ENCODE measurements around the gene COQ3. TPM values are rescaled to one million over a fixed set of nuclear protein-coding genes. Genes with fewer than 3 reads are reported as not detected.
A peak's percentile ranks its signal among the peaks of the same experiment; 100 is the strongest.

COQ3 gene
- polyA plus RNA-seq, 1 donor from 2014 or later: 23.0 TPM

DNA sequence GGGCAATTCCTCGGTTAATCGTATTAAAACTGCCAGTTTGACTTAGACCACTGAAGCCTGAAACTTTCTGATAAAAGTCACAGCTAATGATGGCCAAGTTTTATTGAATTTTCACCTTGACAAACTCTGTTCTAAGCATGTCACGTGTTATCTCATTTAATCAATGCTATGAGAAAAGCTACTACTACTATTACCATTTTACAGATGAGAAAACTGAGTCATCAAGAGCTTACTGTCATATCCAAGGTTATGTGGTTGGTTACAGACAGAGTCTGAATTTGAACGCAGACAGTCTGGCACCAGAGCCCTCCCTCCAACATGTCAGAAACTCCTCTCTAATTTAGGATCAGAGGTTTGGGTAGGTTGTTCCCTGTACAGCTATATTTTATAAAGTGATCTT lies 48.8 kb downstream of the COQ3 start:
- peaks cover 46% of the 10 kb centered on the region for H3K79me2 ChIP-seq (replicated peaks; ENCODE audit: insufficient read depth, low read length)
- H3K9ac ChIP-seq (ENCODE audit: low read length): no peak overlapping the region
- H3K9me3 ChIP-seq (ENCODE audit: low read length): no peaks in the 10 kb centered on the region
- H2AFZ ChIP-seq (ENCODE audit: low read depth, low read length): no peak overlapping the region
- H4K20me1 ChIP-seq (ENCODE audit: insufficient read depth): no peaks in the 10 kb centered on the region
- no peaks in the 10 kb centered on the region for H3K27me3 ChIP-seq (ENCODE audit: insufficient read depth, low read depth, low read length)
- H3F3A ChIP-seq (ENCODE audit: insufficient read depth, low read length, poor library complexity, severe bottlenecking): no peaks in the 10 kb centered on the region
- TF ChIP-seq EP300 (conservative IDR thresholded peaks at IDR 0.05; ENCODE audit: poor library complexity, severe bottlenecking) (no peak), TAF1 (IDR thresholded peaks at IDR 0.05; ENCODE audit: low read depth) (no peak), EZH2 (IDR thresholded peaks at IDR 0.05; ENCODE audit: borderline replicate concordance, insufficient read depth, low read length, poor library complexity, severe bottlenecking) (no peak), POLR2AphosphoS5 (IDR thresholded peaks at IDR 0.05) (no peak), RAD21 (conservative IDR thresholded peaks at IDR 0.05) (no peak), MXI1 (conservative IDR thresholded peaks at IDR 0.05; ENCODE audit: poor library complexity, severe bottlenecking) (no peak), SMC3 (conservative IDR thresholded peaks at IDR 0.05; ENCODE audit: poor library complexity) (no peak)
- TF ChIP-seq, protein P1, sequence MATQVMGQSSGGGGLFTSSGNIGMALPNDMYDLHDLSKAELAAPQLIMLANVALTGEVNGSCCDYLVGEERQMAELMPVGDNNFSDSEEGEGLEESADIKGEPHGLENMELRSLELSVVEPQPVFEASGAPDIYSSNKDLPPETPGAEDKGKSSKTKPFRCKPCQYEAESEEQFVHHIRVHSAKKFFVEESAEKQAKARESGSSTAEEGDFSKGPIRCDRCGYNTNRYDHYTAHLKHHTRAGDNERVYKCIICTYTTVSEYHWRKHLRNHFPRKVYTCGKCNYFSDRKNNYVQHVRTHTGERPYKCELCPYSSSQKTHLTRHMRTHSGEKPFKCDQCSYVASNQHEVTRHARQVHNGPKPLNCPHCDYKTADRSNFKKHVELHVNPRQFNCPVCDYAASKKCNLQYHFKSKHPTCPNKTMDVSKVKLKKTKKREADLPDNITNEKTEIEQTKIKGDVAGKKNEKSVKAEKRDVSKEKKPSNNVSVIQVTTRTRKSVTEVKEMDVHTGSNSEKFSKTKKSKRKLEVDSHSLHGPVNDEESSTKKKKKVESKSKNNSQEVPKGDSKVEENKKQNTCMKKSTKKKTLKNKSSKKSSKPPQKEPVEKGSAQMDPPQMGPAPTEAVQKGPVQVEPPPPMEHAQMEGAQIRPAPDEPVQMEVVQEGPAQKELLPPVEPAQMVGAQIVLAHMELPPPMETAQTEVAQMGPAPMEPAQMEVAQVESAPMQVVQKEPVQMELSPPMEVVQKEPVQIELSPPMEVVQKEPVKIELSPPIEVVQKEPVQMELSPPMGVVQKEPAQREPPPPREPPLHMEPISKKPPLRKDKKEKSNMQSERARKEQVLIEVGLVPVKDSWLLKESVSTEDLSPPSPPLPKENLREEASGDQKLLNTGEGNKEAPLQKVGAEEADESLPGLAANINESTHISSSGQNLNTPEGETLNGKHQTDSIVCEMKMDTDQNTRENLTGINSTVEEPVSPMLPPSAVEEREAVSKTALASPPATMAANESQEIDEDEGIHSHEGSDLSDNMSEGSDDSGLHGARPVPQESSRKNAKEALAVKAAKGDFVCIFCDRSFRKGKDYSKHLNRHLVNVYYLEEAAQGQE (IDR thresholded peaks at IDR 0.05; ENCODE audit: borderline replicate concordance): no peak
- TF ChIP-seq, protein P2, sequence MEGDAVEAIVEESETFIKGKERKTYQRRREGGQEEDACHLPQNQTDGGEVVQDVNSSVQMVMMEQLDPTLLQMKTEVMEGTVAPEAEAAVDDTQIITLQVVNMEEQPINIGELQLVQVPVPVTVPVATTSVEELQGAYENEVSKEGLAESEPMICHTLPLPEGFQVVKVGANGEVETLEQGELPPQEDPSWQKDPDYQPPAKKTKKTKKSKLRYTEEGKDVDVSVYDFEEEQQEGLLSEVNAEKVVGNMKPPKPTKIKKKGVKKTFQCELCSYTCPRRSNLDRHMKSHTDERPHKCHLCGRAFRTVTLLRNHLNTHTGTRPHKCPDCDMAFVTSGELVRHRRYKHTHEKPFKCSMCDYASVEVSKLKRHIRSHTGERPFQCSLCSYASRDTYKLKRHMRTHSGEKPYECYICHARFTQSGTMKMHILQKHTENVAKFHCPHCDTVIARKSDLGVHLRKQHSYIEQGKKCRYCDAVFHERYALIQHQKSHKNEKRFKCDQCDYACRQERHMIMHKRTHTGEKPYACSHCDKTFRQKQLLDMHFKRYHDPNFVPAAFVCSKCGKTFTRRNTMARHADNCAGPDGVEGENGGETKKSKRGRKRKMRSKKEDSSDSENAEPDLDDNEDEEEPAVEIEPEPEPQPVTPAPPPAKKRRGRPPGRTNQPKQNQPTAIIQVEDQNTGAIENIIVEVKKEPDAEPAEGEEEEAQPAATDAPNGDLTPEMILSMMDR (IDR thresholded peaks at IDR 0.05; ENCODE audit: poor library complexity, severe bottlenecking): no peak
- no peaks in the 10 kb centered on the region for H3K36me3 ChIP-seq (ENCODE audit: insufficient read depth, low read length)
- H3K4me3 ChIP-seq (ENCODE audit: low read length): peak overlapping the region; percentile 96
- no peak overlapping the region for H3K27ac ChIP-seq (ENCODE audit: low read length)
- H3K9me2 ChIP-seq (ENCODE audit: insufficient read depth, low read length): no peaks in the 10 kb centered on the region
- H3K4me2 ChIP-seq (ENCODE audit: low read length): no peak overlapping the region

DNA sequence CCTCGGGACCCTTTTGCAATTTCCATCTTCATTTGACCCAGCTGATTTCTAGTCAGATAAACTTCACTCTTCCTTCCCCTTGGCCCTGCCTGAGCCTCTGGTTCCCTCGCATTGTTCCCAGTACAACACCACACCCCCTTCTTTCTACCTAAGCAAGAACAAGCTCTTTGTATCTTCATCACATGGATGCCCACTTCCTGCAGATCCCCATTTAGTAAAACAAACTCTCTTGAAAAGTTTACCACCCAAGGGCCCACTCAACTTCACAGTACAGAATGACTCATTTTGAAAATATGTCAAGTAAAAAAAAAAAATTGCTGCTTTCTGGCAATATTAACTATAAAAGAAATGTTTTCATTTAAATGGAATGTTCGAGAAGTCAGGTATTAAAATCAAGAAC lies 49.7 kb downstream of the COQ3 start:
- peak overlapping the region; percentile 28 for H3K4me2 ChIP-seq (ENCODE audit: low read length)
- no peaks in the 10 kb centered on the region for H3F3A ChIP-seq (ENCODE audit: insufficient read depth, low read length, poor library complexity, severe bottlenecking)
- TF ChIP-seq EZH2 (IDR thresholded peaks at IDR 0.05; ENCODE audit: borderline replicate concordance, insufficient read depth, low read length, poor library complexity, severe bottlenecking) (no peak), POLR2AphosphoS5 (IDR thresholded peaks at IDR 0.05) (no peak), RAD21 (conservative IDR thresholded peaks at IDR 0.05) (no peak), TAF1 (IDR thresholded peaks at IDR 0.05; ENCODE audit: low read depth) (no peak), EP300 (conservative IDR thresholded peaks at IDR 0.05; ENCODE audit: poor library complexity, severe bottlenecking) (no peak), MXI1 (conservative IDR thresholded peaks at IDR 0.05; ENCODE audit: poor library complexity, severe bottlenecking) (no peak), SMC3 (conservative IDR thresholded peaks at IDR 0.05; ENCODE audit: poor library complexity) (no peak)
- TF ChIP-seq, protein P1 (IDR thresholded peaks at IDR 0.05; ENCODE audit: borderline replicate concordance): no peak
- TF ChIP-seq, protein P2 (IDR thresholded peaks at IDR 0.05; ENCODE audit: poor library complexity, severe bottlenecking): no peak
- no peaks in the 10 kb centered on the region for H3K9me2 ChIP-seq (ENCODE audit: insufficient read depth, low read length)
- no peaks in the 10 kb centered on the region for H3K27me3 ChIP-seq (ENCODE audit: insufficient read depth, low read depth, low read length)
- H3K27ac ChIP-seq (ENCODE audit: low read length): no peak overlapping the region
- no peaks in the 10 kb centered on the region for H3K9me3 ChIP-seq (ENCODE audit: low read length)
- peak overlapping the region; percentile 35 for H3K4me3 ChIP-seq (ENCODE audit: low read length)
- H2AFZ ChIP-seq (ENCODE audit: low read depth, low read length): no peak overlapping the region
- H3K79me2 ChIP-seq (replicated peaks; ENCODE audit: insufficient read depth, low read length): peaks cover 46% of the 10 kb centered on the region
- H4K20me1 ChIP-seq (ENCODE audit: insufficient read depth): no peaks in the 10 kb centered on the region
- H3K9ac ChIP-seq (ENCODE audit: low read length): no peak overlapping the region
- no peaks in the 10 kb centered on the region for H3K36me3 ChIP-seq (ENCODE audit: insufficient read depth, low read length)

All from neural cell (in vitro differentiated cells).